ENCODE results near the gene OSGEP. TPM values are rescaled to one million over a fixed set of nuclear protein-coding genes. Genes with fewer than 3 reads are reported as not detected.

Gene OSGEP
- total RNA-seq, 5 donors from 2014 or later (not counting 1 experiment from before 2014, with no cell fraction given) = 56.4 to 80.2 (median 61.5) TPM

DNA sequence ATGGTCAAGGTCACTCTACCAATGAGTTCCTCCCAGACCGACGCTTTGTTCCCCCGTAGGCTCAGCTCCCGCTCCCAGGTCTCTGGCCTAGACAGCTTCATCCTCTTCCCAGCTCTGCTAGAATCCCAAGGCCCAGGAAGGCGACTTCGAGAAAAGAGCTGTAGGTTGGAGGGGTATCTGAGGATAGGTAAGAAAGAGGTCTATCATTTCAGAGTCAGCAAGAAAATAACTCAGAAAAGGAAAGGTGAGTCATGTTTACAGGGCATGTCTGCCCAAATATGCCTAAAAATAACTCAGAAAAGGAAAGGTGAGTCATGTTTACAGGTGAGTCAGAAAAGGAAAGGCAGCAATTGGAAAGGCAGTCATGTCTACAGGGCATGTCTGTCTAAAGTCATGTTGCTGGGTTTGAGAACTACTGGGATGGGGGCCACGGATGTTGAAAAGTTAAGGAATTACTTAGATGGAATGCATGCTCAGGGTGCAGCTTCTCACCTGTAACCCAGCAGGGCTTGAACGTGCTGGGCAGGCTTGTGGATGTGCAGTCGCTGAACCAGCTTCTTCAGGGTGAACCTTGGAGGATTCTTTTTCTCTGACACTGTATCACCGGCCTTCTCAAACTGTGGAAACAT is 53.5 kb downstream of the OSGEP start:
- peak overlapping the region in 2 of 3 donors; percentile 37 to 64 for H3K4me3 Mint-ChIP-seq
- ATAC-seq (replicated peaks in 1 of 4) (peak in 3 of 4 experiments; percentile 86 to 97 (median 92)), DNase-seq (no peak)
- WGBS (ENCODE audit: insufficient coverage) = no CpG with 5 or more reads among the region's 10 CpGs
- peaks cover 62% of the 10 kb centered on the region for H3K36me3 Mint-ChIP-seq
- H3K9me3 ChIP-seq = no peaks in the 10 kb centered on the region
- peaks cover 26 to 79% of the 10 kb centered on the region in 2 donors for H3K36me3 ChIP-seq (ENCODE audit: control insufficient read depth in 2 of 2, extremely low read depth in 1 of 2, insufficient read depth in 1 of 2, low read length in 1 of 2)
- H3K27ac ChIP-seq (ENCODE audit: low read length) = no peak overlapping the region
- no peak overlapping the region for H3K4me3 ChIP-seq (ENCODE audit: control insufficient read depth in 1 of 2, extremely low read depth in 1 of 2, low read length in 1 of 2)
- H3K27ac Mint-ChIP-seq = peak overlapping the region; percentile 73 to 85
- H3K9me3 Mint-ChIP-seq = no peaks in the 10 kb centered on the region
- H3K4me1 Mint-ChIP-seq = peaks cover 11 to 26% (median 23%) of the 10 kb centered on the region in 3 donors
- ChIA-PET POLR2A (no interaction called here), CTCF (interaction anchor here (0.5 to 1.5 kb wide), 5 partner anchors 9 to 122 kb away, joined by 3 to 8 read pairs (median 4); no protein-coding TSS in a partner anchor)
- no peaks in the 10 kb centered on the region for H3K27me3 Mint-ChIP-seq
- H3K27me3 ChIP-seq (replicated peaks in 1 of 2; ENCODE audit: control insufficient read depth in 2 of 2, extremely low read depth in 1 of 2, insufficient read depth in 2 of 2, low read length in 1 of 2) = no peaks in the 10 kb centered on the region
- peaks cover 0 to 5% of the 10 kb centered on the region in 2 experiments for H3K4me1 ChIP-seq (ENCODE audit: control insufficient read depth in 1 of 2, extremely low read depth in 1 of 2, insufficient read depth in 2 of 2, low read length in 2 of 2)

DNA sequence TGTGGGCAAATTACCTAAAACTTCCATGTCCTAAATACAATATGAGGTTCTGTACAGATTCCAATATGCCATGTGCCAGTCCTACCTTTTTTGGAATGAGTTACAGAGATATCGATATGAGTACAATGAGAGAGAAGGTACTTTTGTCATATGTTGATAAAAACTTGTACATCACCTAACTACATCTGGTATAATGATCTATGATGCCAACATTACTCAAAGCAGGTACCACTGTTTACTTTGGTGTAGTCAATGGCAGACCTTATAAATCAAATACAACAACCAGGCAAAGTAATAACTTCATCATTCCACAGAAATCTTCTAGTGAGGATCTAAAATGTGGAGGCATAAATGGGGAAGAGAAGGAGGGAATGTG is 54.0 kb downstream of the OSGEP start:
- Mint-ChIP-seq H3K9me3 (no peaks in the 10 kb centered on the region), H3K4me3 (peak overlapping the region in 2 of 3 donors; percentile 37 to 64), H3K36me3 (peaks cover 65% of the 10 kb centered on the region), H3K4me1 (peaks cover 6 to 24% (median 21%) of the 10 kb centered on the region in 3 donors), H3K27ac (peak overlapping the region; percentile 73 to 85), H3K27me3 (no peaks in the 10 kb centered on the region)
- ATAC-seq (replicated peaks in 1 of 4) (no peak), DNase-seq (no peak)
- Histone ChIP-seq H3K4me3 (ENCODE audit: control insufficient read depth in 1 of 2, extremely low read depth in 1 of 2, low read length in 1 of 2) (no peak overlapping the region), H3K27ac (ENCODE audit: low read length) (no peak overlapping the region), H3K36me3 (ENCODE audit: control insufficient read depth in 2 of 2, extremely low read depth in 1 of 2, insufficient read depth in 1 of 2, low read length in 1 of 2) (peaks cover 25 to 79% of the 10 kb centered on the region in 2 donors), H3K9me3 (no peaks in the 10 kb centered on the region), H3K4me1 (ENCODE audit: control insufficient read depth in 1 of 2, extremely low read depth in 1 of 2, insufficient read depth in 2 of 2, low read length in 2 of 2) (peaks cover 0 to 4% of the 10 kb centered on the region in 2 experiments), H3K27me3 (replicated peaks in 1 of 2; ENCODE audit: control insufficient read depth in 2 of 2, extremely low read depth in 1 of 2, insufficient read depth in 2 of 2, low read length in 1 of 2) (no peaks in the 10 kb centered on the region)
- no CpG with 5 or more reads among the region's 1 CpG for WGBS (ENCODE audit: insufficient coverage)
- ChIA-PET POLR2A (no interaction called here), CTCF (interaction anchor here in 1 of 2 donors (0.9 kb wide), 1 partner anchor 10 kb away, joined by 4 read pairs; no protein-coding TSS in a partner anchor)

DNA sequence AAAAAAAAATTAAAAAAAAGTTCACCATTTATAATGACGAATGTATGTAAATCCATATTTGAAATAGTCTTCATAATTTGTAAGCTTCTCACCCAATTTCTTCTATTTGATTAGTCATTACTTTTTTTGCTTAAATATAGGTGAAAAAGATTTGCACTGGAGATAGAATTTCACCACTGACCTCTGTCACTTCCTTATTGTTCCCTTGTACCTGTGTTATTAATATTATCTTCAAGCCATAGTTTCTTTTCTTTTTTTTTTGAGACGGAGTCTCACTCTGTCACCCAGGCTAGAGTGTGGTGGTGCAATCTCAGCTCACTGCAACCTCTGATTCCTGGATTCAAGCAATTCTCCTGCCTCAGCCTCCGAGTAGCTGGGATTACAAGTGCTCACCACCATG is 57.1 kb downstream of the OSGEP start:
- Histone ChIP-seq H3K27ac (ENCODE audit: low read length) (no peak overlapping the region), H3K9me3 (no peaks in the 10 kb centered on the region), H3K4me3 (ENCODE audit: control insufficient read depth in 1 of 2, extremely low read depth in 1 of 2, low read length in 1 of 2) (no peak overlapping the region), H3K36me3 (ENCODE audit: control insufficient read depth in 2 of 2, extremely low read depth in 1 of 2, insufficient read depth in 1 of 2, low read length in 1 of 2) (peaks cover 16 to 76% of the 10 kb centered on the region in 2 donors), H3K27me3 (replicated peaks in 1 of 2; ENCODE audit: control insufficient read depth in 2 of 2, extremely low read depth in 1 of 2, insufficient read depth in 2 of 2, low read length in 1 of 2) (no peaks in the 10 kb centered on the region), H3K4me1 (ENCODE audit: control insufficient read depth in 1 of 2, extremely low read depth in 1 of 2, insufficient read depth in 2 of 2, low read length in 2 of 2) (no peaks in the 10 kb centered on the region)
- Mint-ChIP-seq H3K27ac (no peak overlapping the region), H3K4me1 (peaks cover 0 to 18% (median 16%) of the 10 kb centered on the region in 3 donors), H3K9me3 (no peaks in the 10 kb centered on the region), H3K4me3 (no peak overlapping the region), H3K27me3 (no peaks in the 10 kb centered on the region), H3K36me3 (peaks cover 50% of the 10 kb centered on the region)
- POLR2A ChIA-PET = no interaction called here
- ATAC-seq (replicated peaks in 1 of 4) (no peak), DNase-seq (no peak)
- CTCF ChIA-PET = no interaction called here
- WGBS (ENCODE audit: insufficient coverage) = 100% methylated on average over 1 of the region's 3 CpGs

Other genes with a start within 250 kb of the OSGEP start
- not detected for gene OR11H6, start 231.1 kb downstream of the OSGEP start, total RNA-seq
- gene OR11H7, start 225.8 kb downstream of the OSGEP start, total RNA-seq = not detected
- gene OR11H4, start 215.5 kb downstream of the OSGEP start, total RNA-seq = not detected
- gene TTC5, start 148.9 kb downstream of the OSGEP start, total RNA-seq = 10 to 100 TPM; 17.4 to 24.7 (median 20.1) TPM
- 10 to 100 TPM; 20.6 to 25.5 (median 23.0) TPM for gene CCNB1IP1, start 121.5 kb downstream of the OSGEP start, total RNA-seq
- 10 to 100 TPM; 14.6 to 21.8 (median 15.8) TPM for gene PARP2, start 111.2 kb downstream of the OSGEP start, total RNA-seq
- 10 to 100 TPM; 38.5 to 71.5 (median 65.5) TPM for gene TEP1, start 41.3 kb downstream of the OSGEP start, total RNA-seq
- under 1 TPM; 0.07 to 0.65 (median 0.22) TPM for gene KLHL33, start 18.6 kb downstream of the OSGEP start, total RNA-seq
- gene APEX1, start 414 bp upstream of the OSGEP start, total RNA-seq = 100 to 1,000 TPM in 4 of 5 donors, 10 to 100 TPM in 1; 92.9 to 142 (median 120) TPM
- gene PIP4P1, start 6.6 kb upstream of the OSGEP start, total RNA-seq = 10 to 100 TPM; 54.2 to 72.8 (median 57.5) TPM
- gene PNP, start 14.6 kb upstream of the OSGEP start, total RNA-seq = 10 to 100 TPM; 47.7 to 86.2 (median 77.9) TPM
- 1 to 10 TPM in 2 of 5 donors, under 1 TPM in 3; 0.36 to 1.2 (median 0.66) TPM for gene RNASE10, start 50.7 kb upstream of the OSGEP start, total RNA-seq
- gene RNASE9, start 106.2 kb upstream of the OSGEP start, total RNA-seq = not detected
- not detected for gene RNASE11, start 133.2 kb upstream of the OSGEP start, total RNA-seq
- not detected for gene RNASE12, start 136.6 kb upstream of the OSGEP start, total RNA-seq
- not detected for gene OR6S1, start 186.9 kb upstream of the OSGEP start, total RNA-seq
- gene RNASE4, start 229.7 kb upstream of the OSGEP start, total RNA-seq = under 1 TPM in 4 of 5 donors, not detected in 1; 0.46 to 0.86 (median 0.56) TPM
- 1 to 10 TPM in 1 of 5 donors, under 1 TPM in 2, not detected in 2; 0.85 to 1.4 (median 0.99) TPM for gene ANG, start 234.0 kb upstream of the OSGEP start, total RNA-seq